Fibroblast of skin of left quadriceps (primary cell): ENCODE data around the gene SMARCD2.

Source experiments
- DNase-seq, 2 experiments: peaks; one replicate each; pipeline ENCODE4 v3.0.0-alpha.2; 2013; ENCODE audit warnings: low read depth in 2 of 2

SMARCD2 gene

DNA sequence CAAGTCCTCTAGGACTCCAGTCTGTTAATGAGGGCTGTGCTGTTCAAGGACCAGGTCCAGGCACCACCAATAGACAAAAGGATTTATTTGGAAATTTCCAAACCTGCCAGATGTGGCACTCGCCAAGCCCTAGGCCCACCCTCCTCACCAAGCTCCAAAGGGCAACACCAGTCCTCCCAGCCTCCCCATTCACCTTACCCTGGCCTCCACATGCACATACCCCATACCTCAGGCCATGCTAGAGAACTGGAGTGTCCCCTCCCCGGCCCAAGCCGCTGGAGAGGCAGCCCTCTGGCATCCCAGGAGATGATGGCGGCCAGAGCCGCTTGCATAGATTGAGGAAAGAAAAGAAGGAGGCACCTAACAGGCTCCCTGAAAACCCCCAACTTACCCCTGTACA lies 10.5 kb downstream of the SMARCD2 start:
- no peak for DNase-seq

DNA sequence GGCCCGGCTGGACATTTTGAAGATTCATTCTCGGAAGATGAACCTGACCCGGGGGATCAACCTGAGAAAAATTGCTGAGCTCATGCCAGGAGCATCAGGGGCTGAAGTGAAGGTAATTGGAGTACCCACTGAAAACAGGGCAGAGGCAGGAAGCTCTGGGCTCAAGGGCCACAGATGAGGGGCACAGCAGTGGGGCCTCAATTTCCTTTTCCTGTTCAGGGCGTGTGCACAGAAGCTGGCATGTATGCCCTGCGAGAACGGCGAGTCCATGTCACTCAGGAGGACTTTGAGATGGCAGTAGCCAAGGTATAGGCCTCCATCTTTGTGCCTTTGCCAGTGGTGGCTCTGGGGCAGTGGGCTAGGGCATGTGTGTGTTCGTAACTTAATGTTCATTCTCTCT lies 11.0 kb downstream of the SMARCD2 start:
- no peak for DNase-seq

DNA sequence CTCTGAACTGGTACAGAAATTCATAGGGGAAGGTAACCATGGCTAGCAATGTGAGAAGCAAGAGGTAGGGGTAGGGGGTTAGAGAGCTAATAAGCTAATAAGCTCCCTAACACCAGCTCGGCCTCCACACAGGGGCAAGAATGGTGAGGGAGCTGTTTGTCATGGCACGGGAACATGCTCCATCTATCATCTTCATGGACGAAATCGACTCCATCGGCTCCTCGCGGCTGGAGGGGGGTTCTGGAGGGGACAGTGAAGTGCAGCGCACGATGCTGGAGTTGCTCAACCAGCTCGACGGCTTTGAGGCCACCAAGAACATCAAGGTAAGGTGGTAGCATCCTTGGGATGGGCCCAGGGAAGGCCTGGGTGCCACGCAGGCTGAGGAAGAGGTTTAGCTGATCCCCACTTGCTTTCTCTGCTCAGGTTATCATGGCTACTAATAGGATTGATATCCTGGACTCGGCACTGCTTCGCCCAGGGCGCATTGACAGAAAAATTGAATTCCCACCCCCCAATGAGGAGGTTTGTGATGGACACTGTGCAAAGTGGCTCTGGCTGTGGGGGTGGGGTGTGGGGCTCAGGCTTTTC lies 11.5 kb downstream of the SMARCD2 start:
- DNase-seq, result no peak

- DNase-seq, result no peak
Observed at GRCh38 chr17:63830278-63830677, 12.2 kb downstream of the SMARCD2 start.

DNA sequence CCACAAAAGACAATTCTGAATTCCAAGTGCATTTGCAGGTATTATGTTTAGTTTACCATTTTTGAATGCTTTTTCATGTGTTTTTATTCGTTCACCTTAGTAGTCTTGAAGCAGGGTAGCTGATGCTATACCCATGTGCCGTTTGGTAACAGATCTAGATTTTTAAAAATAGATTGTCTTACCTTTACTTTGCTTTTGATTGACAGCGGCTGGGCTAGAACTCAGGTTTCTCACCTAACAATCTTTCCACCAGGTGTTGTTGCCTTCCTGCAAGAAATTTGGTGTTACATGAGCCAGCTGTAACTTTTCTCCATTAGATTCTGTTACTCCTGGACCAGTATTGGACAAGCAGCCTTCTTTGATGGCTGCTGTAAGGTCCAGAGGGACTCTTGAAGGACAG lies 13.5 kb downstream of the SMARCD2 start:
- DNase-seq, result no peak

DNA sequence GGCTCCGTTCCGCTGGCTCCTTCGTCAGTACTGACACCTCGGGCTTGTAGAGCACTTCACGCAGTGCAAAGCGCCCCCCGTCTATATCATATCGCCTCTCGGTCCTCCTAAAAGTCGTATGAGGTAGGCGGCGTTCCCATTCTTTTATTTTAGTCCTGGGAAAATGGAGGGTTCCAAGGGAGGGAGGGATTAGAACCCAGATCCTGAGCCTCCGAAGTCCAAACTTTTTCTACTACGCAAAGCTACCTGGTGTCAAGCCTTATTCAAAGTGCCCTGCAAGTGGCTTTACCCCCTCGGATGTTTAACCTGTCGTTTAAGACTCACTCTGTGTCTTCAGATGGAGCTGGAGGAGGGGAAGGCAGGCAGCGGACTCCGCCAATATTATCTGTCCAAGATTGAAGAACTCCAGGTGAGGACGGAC lies 14.7 kb downstream of the SMARCD2 start:
- no peak for DNase-seq

GRCh38 chr17:63827002-63827800 lies 15.3 kb downstream of the SMARCD2 start, which contains the start of the genes FTSJ3 and PSMC5:
Gene FTSJ3 (minus strand): TSS chr17:63827663. CDS start chr17:63826902, 761 bp downstream.
Gene PSMC5 (plus strand): TSS chr17:63827431. CDS start chr17:63827491, 60 bp downstream.
- peak; percentile 86 to 88 for DNase-seq

DNA sequence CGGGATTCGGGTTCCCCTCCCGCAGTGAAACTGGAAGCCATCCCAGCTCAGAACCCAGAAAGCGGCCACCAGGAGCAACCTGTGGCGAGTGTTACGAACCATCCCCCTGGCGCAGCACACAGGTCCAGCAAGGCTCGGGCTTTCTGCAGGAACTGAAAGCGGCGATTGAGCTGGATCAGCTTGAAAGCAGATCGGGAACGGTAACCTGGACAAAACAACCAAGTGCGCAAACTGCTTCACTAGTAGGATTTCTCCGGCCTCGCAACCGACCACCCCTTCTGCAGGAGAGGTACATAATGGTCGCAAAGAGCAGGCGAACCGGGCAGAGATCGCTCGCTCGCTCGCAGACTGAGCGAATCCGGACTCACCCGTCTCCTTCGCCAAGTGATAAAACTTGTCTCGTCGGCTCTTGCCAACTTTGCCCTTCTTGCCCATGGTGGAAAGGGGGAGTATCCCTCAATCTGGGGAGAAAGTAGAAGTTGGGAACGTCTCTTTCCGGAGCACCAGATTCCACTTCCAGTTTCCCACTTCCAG lies 15.9 kb downstream of the SMARCD2 start:
- no peak for DNase-seq

DNA sequence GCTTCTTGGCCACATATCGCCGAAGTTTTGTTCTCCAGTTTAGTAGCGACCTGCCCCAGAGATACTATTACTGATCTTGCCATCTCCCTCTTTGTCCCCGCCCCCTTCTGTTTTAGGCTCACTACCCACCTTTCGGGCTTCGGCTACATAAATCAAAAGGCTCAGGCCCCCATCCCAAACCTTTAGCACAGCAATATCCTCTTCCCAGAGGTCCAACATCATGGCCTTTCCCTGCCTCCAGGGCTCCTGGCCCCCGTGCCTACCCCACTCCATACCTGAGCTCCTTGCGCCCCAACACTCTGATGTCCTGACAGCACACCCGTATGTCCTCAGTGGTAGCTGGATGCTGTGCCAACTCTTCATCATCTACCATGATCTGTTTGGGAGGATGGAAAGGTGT lies 18.1 kb downstream of the SMARCD2 start:
- DNase-seq, result no peak

- DNase-seq, result no peak
Observed at GRCh38 chr17:63823659-63824331, 18.7 kb downstream of the SMARCD2 start.

DNA sequence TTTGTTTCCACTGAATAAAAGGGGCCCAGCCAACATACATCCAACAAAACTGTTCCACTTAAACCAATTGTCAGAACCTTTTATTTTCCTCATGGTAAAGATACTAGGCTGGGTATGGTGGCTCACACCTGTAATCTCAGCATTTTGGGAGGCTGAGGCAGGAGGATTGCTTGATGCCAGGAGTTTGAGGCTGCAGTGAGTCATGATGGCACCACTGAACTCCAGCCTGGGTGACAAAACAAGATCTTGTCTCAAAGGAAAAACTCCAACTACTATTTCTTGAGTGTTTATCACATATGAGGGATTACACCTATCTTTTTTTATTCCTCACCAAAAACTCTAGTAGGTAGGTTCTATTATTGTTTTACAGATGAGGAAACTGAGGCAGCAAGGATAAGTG lies 19.9 kb downstream of the SMARCD2 start:
- no peak for DNase-seq

- DNase-seq, result no peak
Observed at GRCh38 chr17:63821804-63822203, 20.7 kb downstream of the SMARCD2 start.

GRCh38 chr17:63820963-63821561 lies 21.4 kb downstream of the SMARCD2 start:
- no peak for DNase-seq

- DNase-seq, result no peak
Observed at GRCh38 chr17:63819585-63820537, 22.6 kb downstream of the SMARCD2 start.

GRCh38 chr17:63819131-63819530 lies 23.4 kb downstream of the SMARCD2 start:
- DNase-seq, result no peak

- DNase-seq, result no peak
Observed at GRCh38 chr17:63817736-63818385, 24.6 kb downstream of the SMARCD2 start.

- DNase-seq, result no peak
Observed at GRCh38 chr17:63816669-63817068, 25.8 kb downstream of the SMARCD2 start.

DNA sequence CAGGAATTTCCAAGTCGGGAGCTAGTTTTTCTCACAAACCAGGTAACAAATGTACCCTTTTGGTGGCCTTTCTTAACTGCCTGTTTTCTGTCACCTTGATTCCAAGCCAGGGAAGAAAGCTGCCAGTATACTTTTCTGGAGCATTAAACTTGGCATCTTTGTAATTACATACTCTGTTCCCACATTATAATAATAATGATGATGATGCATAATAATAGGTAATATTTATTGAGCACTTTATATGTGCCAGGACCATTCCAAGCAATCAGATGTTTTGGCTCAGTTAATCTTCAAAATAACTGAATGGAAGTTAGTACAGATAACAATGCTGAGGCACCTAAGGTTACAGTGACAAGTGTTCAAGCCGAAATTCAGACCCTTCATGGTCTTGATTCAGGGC lies 26.4 kb downstream of the SMARCD2 start:
- no peak for DNase-seq

GRCh38 chr17:63809970-63810369 lies 32.5 kb downstream of the SMARCD2 start:
- no peak for DNase-seq

GRCh38 chr17:63805591-63805990 lies 36.9 kb downstream of the SMARCD2 start:
- DNase-seq, result no peak
